HEK293 (cell line): Measurements from ENCODE around the gene AMN.

ENCODE experiments used
- KLF10 ChIP-seq: fragments of 450-650 bp; IDR thresholded peaks from 2 replicates; pipeline ENCODE4 v1.5.1; 2018; ENCODE audit warnings: missing biosample characterization, mild to moderate bottlenecking, missing genetic modification characterization
- ZNF19 ChIP-seq: fragments of 450-650 bp; formaldehyde crosslinking; IDR thresholded peaks from 2 replicates; pipeline ENCODE4; 2016; ENCODE audit warnings: missing biosample characterization, missing genetic modification characterization, low read depth
- ZNF473 ChIP-seq: fragments of 450-650 bp; formaldehyde crosslinking; IDR thresholded peaks from 2 replicates; pipeline ENCODE4 v1.5.1; 2017; ENCODE audit warnings: missing biosample characterization, missing genetic modification characterization
- ZNF48 ChIP-seq: fragments of 450-650 bp; formaldehyde crosslinking; IDR thresholded peaks from 2 replicates; pipeline ENCODE4 v1.5.1; 2016; ENCODE audit warnings: missing biosample characterization, missing genetic modification characterization
- ZNF707 ChIP-seq: fragments of 450-650 bp; formaldehyde crosslinking; IDR thresholded peaks from 2 replicates; pipeline ENCODE4 v1.5.1; 2016; ENCODE audit warnings: missing biosample characterization, missing genetic modification characterization
- TF ChIP-seq, protein P1 (sequence below): fragments of 450-650 bp; formaldehyde crosslinking; IDR thresholded peaks from 2 replicates; pipeline ENCODE4 v1.5.1; 2016; ENCODE audit warnings: missing biosample characterization, missing genetic modification characterization
- TF ChIP-seq, protein P2 (sequence below): fragments of 450-650 bp; formaldehyde crosslinking; IDR thresholded peaks from 2 replicates; pipeline ENCODE4 v1.5.1; 2017; ENCODE audit warnings: missing biosample characterization, missing genetic modification characterization

DNA sequence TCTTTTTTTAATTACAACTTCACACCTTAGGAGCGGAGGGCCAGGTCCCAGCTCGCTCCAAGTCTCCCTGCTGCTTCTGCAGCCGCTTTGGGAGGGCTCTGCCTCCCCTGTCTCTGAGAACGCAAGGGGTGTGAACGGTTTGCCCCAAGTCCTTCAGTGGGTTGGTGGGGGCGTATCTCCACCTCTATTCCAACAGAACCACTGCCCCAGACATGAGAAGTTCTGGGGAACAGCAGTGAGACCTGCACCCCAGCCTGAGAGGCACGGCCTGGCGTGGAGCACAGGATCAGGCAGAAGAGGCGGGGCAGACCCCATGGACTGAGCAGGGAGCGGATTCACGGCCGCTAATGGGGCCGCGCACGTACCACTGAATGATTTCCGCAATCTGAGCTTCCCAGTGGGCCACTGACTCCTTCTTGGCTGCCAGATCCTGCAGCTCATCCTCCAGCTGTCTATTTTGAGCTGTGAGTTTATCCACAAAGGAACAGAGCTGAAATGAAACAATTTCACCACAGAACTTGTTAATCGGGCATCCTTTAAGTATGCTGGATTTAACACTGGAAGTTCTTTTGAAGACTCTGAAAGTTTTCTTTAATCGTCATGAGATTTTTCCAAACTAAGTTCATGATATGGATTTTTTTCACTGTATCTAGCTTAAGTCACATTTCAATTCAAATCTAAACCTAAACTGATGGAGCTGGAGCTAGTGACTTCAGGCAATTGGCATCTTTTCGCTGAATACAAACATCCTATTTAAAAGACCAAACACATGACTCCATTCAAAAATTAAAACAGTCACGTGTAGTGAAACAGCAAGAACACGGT lies 44.4 kb downstream of the AMN start:
- no peak for TF ChIP-seq ZNF473
- TF ChIP-seq, protein P1, sequence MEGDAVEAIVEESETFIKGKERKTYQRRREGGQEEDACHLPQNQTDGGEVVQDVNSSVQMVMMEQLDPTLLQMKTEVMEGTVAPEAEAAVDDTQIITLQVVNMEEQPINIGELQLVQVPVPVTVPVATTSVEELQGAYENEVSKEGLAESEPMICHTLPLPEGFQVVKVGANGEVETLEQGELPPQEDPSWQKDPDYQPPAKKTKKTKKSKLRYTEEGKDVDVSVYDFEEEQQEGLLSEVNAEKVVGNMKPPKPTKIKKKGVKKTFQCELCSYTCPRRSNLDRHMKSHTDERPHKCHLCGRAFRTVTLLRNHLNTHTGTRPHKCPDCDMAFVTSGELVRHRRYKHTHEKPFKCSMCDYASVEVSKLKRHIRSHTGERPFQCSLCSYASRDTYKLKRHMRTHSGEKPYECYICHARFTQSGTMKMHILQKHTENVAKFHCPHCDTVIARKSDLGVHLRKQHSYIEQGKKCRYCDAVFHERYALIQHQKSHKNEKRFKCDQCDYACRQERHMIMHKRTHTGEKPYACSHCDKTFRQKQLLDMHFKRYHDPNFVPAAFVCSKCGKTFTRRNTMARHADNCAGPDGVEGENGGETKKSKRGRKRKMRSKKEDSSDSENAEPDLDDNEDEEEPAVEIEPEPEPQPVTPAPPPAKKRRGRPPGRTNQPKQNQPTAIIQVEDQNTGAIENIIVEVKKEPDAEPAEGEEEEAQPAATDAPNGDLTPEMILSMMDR = no peak
- TF ChIP-seq, protein P2, sequence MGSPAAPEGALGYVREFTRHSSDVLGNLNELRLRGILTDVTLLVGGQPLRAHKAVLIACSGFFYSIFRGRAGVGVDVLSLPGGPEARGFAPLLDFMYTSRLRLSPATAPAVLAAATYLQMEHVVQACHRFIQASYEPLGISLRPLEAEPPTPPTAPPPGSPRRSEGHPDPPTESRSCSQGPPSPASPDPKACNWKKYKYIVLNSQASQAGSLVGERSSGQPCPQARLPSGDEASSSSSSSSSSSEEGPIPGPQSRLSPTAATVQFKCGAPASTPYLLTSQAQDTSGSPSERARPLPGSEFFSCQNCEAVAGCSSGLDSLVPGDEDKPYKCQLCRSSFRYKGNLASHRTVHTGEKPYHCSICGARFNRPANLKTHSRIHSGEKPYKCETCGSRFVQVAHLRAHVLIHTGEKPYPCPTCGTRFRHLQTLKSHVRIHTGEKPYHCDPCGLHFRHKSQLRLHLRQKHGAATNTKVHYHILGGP = no peak
- TF ChIP-seq ZNF707 (tag by site-specific recombination) = no peak
- no peak for TF ChIP-seq KLF10 (tag by site-specific recombination)
- TF ChIP-seq ZNF48 (tag by site-specific recombination) = no peak
- no peak for TF ChIP-seq ZNF19 (tag by site-specific recombination)
